Sigmoid colon (tissue), 7 donors: ENCODE measurements around the gene CD93. TPM values are rescaled to one million over a fixed set of nuclear protein-coding genes. Genes with fewer than 3 reads are reported as not detected.

Source experiments
- DNase-seq: peaks from one replicate; pipeline ENCODE4 v3.0.0-alpha.2; 2019
- H3K27ac ChIP-seq, 4 donors: fragments of 200-600 bp; sonication (generic); one replicate each; pipeline ENCODE4 v1.5.1; 2016 to 2019; ENCODE audit warnings: mild to moderate bottlenecking in 1 of 4
- H3K27me3 ChIP-seq, 3 donors: fragments of 200-600 bp; sonication (generic); one replicate each; pipeline ENCODE4 v1.5.1; 2019; ENCODE audit warnings: mild to moderate bottlenecking in 1 of 3
- H3K36me3 ChIP-seq, 4 donors: fragments of 200-600 bp; sonication (generic); one replicate each; pipeline ENCODE4 v1.5.1; 2016 to 2019
- H3K4me1 ChIP-seq, 4 donors: fragments of 200-600 bp; sonication (generic); one replicate each; pipeline ENCODE4 v1.5.1; 2017 to 2019
- H3K4me3 ChIP-seq, 4 donors: fragments of 200-600 bp; sonication (generic); one replicate each; pipeline ENCODE4 v1.5.1; 2017 to 2019; ENCODE audit warnings: mild to moderate bottlenecking in 2 of 4, moderate library complexity in 1 of 4
- H3K9me3 ChIP-seq, 4 donors: fragments of 200-600 bp in 3 of 4; sonication (generic) in 3 of 4; one replicate each; pipeline versions ENCODE4 v1.5.1 to v1.6.1; 2013 to 2019
- CTCF ChIP-seq, 4 experiments: fragments of 450-650 bp in 3 of 4; fragments of 200-600 bp in 1 of 4; IDR thresholded peaks; one replicate each; pipeline ENCODE4 v1.5.1; 2016 to 2019; ENCODE audit warnings: antibody characterized with exemption in 4 of 4, mild to moderate bottlenecking in 3 of 4, moderate library complexity in 2 of 4
- EP300 ChIP-seq, 4 donors: sonication (generic); formaldehyde crosslinking; IDR thresholded peaks; one replicate each; pipeline ENCODE4 v1.6.1; 2017; ENCODE audit warnings: antibody characterized with exemption in 4 of 4
- POLR2A ChIP-seq, 2 donors: fragments of 450-650 bp; IDR thresholded peaks; one replicate each; pipeline ENCODE4 v1.6.1; 2016; ENCODE audit warnings: antibody characterized with exemption in 2 of 2, mild to moderate bottlenecking in 2 of 2, moderate library complexity in 2 of 2
- POLR2AphosphoS5 ChIP-seq, 4 donors: sonication (generic); formaldehyde crosslinking; IDR thresholded peaks; one replicate each; pipeline ENCODE4 v1.6.1; 2017; ENCODE audit warnings: antibody characterized with exemption in 4 of 4
- WGBS, 2 donors: extraction: QIAGEN DNeasy Blood & Tissue Kit; methylation state at CpG; one replicate each; pipeline ENCODE4 v1.1.7; 2013; 5-methylcytosine and 5-hydroxymethylcytosine counted together
- intact Hi-C: fragments of 100-400 bp; cut with DNase I; formaldehyde crosslinking; loops from one replicate; pipeline ENCODE4 v1.15.1; 2023
- polyA plus RNA-seq, 3 donors: library from polyadenylated mRNA; stranded (reverse); fragments of 200-250 nt; gene quantifications; one replicate each; pipeline ENCODE4 v1.2.3, GENCODE V29; 2013
- total RNA-seq, 4 donors: library from RNA; depleted of rRNA; stranded (reverse); fragments of >200 nt; gene quantifications; one replicate each; pipeline ENCODE4 v1.1.0, GENCODE V29; 2016
- donor health status: healthy with polysubstance abuse.
- donor health status: Bipolar disorder and iron deficiency.
- donor health status: healthy.

Gene CD93
- total and polyA plus RNA-seq, 7 donors, result 1.8 to 27.2 (median 14.5) TPM

- Histone ChIP-seq H3K4me1 (peaks cover 0 to 41% (median 36%) of the 10 kb centered on the region in 4 donors), H3K27ac (peak overlapping the region; percentile 60 to 84 (median 70)), H3K36me3 (no peaks in the 10 kb centered on the region), H3K9me3 (no peaks in the 10 kb centered on the region), H3K27me3 (peaks cover 16 to 82% (median 44%) of the 10 kb centered on the region in 3 donors), H3K4me3 (peak overlapping the region; percentile 15 to 54 (median 42))
- intact Hi-C loops, result no loop called here
- 4 to 9% methylated on average over 92 of the region's 92 CpGs for WGBS, 2 donors
- TF ChIP-seq POLR2A (IDR thresholded peaks at IDR 0.05) (no peak), CTCF (IDR thresholded peaks at IDR 0.05) (peak in 1 of 4 experiments; percentile 16)
- peak; percentile 75 for DNase-seq
Measured at GRCh38 chr20:23048283-23049200, 37.6 kb downstream of the CD93 start.

- Histone ChIP-seq H3K36me3 (no peaks in the 10 kb centered on the region), H3K4me1 (peaks cover 0 to 41% (median 36%) of the 10 kb centered on the region in 4 donors), H3K27ac (peak overlapping the region in 3 of 4 donors; percentile 70 to 84 (median 71)), H3K4me3 (peak overlapping the region; percentile 0 to 54 (median 42)), H3K27me3 (peaks cover 16 to 86% (median 44%) of the 10 kb centered on the region in 3 donors), H3K9me3 (no peaks in the 10 kb centered on the region)
- intact Hi-C loops, result no loop called here
- 16 to 34% methylated on average over 47 of the region's 47 CpGs for WGBS, 2 donors
- DNase-seq, result no peak
- no peak for TF ChIP-seq POLR2AphosphoS5 (IDR thresholded peaks at IDR 0.05)
- no peak for TF ChIP-seq POLR2A (IDR thresholded peaks at IDR 0.05)
- TF ChIP-seq CTCF (IDR thresholded peaks at IDR 0.05), result no peak
- no peak for TF ChIP-seq EP300 (IDR thresholded peaks at IDR 0.05)
Measured at GRCh38 chr20:23047738-23048214, 38.3 kb downstream of the CD93 start.

- peak in 1 of 2 donors; percentile 7 for TF ChIP-seq POLR2A (IDR thresholded peaks at IDR 0.05)
- no peak for TF ChIP-seq POLR2AphosphoS5 (IDR thresholded peaks at IDR 0.05)
- DNase-seq, result no peak
- H3K27ac ChIP-seq, result peak overlapping the region in 3 of 4 donors; percentile 70 to 84 (median 71)
- peaks cover 16 to 83% (median 44%) of the 10 kb centered on the region in 3 donors for H3K27me3 ChIP-seq
- 57 to 58% methylated on average over 13 of the region's 13 CpGs for WGBS, 2 donors
- peaks cover 0 to 41% (median 36%) of the 10 kb centered on the region in 4 donors for H3K4me1 ChIP-seq
- intact Hi-C loops, result no loop called here
- H3K4me3 ChIP-seq, result peak overlapping the region; percentile 0 to 54 (median 42)
- no peaks in the 10 kb centered on the region for H3K9me3 ChIP-seq
- no peaks in the 10 kb centered on the region for H3K36me3 ChIP-seq
Measured at GRCh38 chr20:23047001-23047737, 39.0 kb downstream of the CD93 start.

- Histone ChIP-seq H3K27ac (no peak overlapping the region), H3K4me3 (no peak overlapping the region), H3K36me3 (no peaks in the 10 kb centered on the region), H3K4me1 (peaks cover 0 to 41% (median 36%) of the 10 kb centered on the region in 4 donors), H3K27me3 (peaks cover 16 to 84% (median 44%) of the 10 kb centered on the region in 3 donors), H3K9me3 (no peaks in the 10 kb centered on the region)
- no peak for DNase-seq
- no peak for TF ChIP-seq POLR2AphosphoS5 (IDR thresholded peaks at IDR 0.05)
- intact Hi-C loops, result no loop called here
Measured at GRCh38 chr20:23046431-23046830, 39.7 kb downstream of the CD93 start.

GRCh38 chr20:23043376-23043775 is 42.7 kb downstream of the CD93 start:
- H3K27ac ChIP-seq, result no peak overlapping the region
- 33 to 69% methylated on average over 6 of the region's 6 CpGs for WGBS, 2 donors
- no peaks in the 10 kb centered on the region for H3K9me3 ChIP-seq
- H3K4me1 ChIP-seq, result peaks cover 0 to 17% (median 11%) of the 10 kb centered on the region in 4 donors
- DNase-seq, result no peak
- no peak overlapping the region for H3K4me3 ChIP-seq
- intact Hi-C loops, result no loop called here
- TF ChIP-seq POLR2A (IDR thresholded peaks at IDR 0.05) (no peak), EP300 (IDR thresholded peaks at IDR 0.05) (no peak), CTCF (IDR thresholded peaks at IDR 0.05) (no peak), POLR2AphosphoS5 (IDR thresholded peaks at IDR 0.05) (no peak)
- H3K36me3 ChIP-seq, result no peaks in the 10 kb centered on the region
- peaks cover 6 to 53% (median 17%) of the 10 kb centered on the region in 3 donors for H3K27me3 ChIP-seq
